Forelimb muscle (tissue), 1 donor: ENCODE measurements around the gene DCAF4. TPM values are rescaled to one million over a fixed set of nuclear protein-coding genes. Genes with fewer than 3 reads are reported as not detected.
"Not testable (repeated sequence)": the region's sequence is repeated elsewhere in the genome, so short reads cannot be mapped to it uniquely, and the experiment has no call there.

Source experiments
- DNase-seq: peaks from one replicate; pipeline ENCODE4 v3.0.0-alpha.2; 2013; ENCODE audit warnings: low read depth
- polyA plus RNA-seq: library from polyadenylated mRNA; unstranded; fragments of 120-200 nt; gene quantifications from one replicate; pipeline ENCODE4 v1.2.1, GENCODE V29; 2013; ENCODE audit not compliant: insufficient read length

The DCAF4 gene
- polyA plus RNA-seq, 1 donor, result 17.6 TPM

DNA sequence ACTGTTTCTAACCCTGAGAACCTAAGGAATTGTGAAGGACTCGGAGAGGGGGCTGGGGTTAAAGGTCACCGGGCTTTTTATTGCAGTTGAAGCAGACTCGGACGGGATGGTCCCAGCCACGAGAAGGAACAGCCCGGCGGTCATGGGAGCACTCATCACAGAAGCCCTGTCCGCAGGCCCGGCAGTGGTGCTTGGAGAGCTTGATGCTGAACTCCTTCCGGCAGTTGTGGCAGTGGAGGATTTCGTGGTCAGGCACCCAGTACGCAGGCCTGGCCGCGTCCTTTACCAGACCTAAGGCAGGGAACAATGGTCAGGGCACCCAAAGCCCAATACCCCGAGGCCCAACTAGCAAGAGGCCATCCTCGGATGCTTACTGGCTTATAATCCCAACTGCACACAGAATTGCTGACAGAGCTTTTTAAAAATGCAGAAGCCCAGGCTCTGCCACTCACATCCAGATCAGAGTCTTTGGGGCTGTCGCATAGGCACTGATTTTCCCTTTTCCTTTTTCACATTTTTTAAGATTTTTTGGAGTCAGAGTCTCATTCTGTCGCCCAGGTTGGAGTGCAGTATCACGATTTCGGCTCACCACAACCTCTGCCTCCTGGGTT, 44.7 kb downstream of the DCAF4 start:
- DNase-seq, result no peak

- DNase-seq, result no peak
Measured at GRCh38 chr14:72974661-72975060, 48.4 kb downstream of the DCAF4 start.

GRCh38 chr14:72975770-72976169, 49.5 kb downstream of the DCAF4 start:
- DNase-seq, result no peak

DNA sequence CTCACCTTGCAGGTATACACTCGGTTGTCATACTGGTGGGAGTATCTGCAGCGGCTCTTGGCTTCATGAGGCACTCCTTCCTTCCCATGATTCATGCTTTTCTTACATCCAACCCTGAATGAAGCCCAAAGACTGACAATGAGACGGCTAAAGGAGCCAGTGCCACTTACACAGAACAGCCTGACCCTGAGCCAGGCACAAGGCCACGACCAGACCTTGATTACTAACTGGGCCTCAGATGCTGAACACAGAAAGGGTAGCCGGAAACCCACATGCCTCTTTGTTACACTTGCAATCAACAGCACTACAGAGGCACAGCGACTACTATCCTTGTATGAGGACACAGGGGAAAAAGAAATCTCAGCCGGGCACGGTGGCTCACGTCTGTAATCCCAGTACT, 52.6 kb downstream of the DCAF4 start:
- no peak for DNase-seq

- DNase-seq, result no peak
Measured at GRCh38 chr14:72980863-72981262, 54.6 kb downstream of the DCAF4 start.

DNA sequence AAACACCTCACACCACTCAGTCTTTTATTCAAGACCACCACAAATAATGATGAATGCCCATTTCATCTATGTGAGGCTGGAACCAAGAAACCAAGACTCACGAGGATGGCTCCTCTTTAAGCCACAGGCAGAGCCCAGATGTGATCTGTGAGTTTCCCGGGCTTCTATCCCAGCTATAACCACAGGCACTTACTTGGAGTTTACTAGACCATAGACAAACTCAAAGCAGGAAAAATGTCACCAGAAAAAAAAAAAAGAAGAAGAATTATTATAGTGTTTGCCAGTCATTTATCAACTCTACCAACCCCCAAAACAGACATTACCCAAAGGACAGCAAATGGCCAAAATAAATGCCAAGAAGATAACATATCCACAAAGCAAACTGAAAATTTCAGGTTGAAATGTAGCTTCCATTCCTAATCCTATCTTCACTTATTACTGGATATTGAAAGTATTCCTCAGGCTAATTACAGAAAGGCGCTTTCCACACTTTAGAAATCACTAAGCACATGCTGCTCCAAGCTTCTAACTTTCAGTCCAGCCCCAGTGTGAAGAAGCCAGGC, 56.0 kb downstream of the DCAF4 start:
- no peak for DNase-seq

- DNase-seq, result no peak
Measured at GRCh38 chr14:72986214-72986613, 60.0 kb downstream of the DCAF4 start.

- DNase-seq, result no peak
Measured at GRCh38 chr14:72986857-72987256, 60.6 kb downstream of the DCAF4 start.

GRCh38 chr14:72990171-72990570, 63.9 kb downstream of the DCAF4 start:
- DNase-seq, result no peak

DNA sequence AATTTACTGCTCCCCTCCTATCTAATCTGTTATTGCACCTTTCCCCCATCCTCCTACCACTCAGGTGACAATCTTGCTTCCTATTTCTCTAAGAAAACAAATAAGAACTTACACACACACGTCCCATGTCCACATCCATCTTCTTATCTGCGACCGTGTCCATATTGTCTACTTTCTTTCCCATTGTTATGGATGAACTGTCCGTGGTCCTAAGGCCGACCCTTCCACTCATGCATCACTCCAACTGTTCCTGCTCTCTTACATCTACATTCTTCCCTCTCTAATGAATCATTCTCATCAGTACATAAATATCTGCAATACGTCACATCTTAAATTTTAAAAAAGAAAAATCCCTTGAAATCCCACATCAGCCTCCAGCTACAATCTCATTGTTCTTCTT, 70.7 kb downstream of the DCAF4 start:
- DNase-seq, result no peak

DNA sequence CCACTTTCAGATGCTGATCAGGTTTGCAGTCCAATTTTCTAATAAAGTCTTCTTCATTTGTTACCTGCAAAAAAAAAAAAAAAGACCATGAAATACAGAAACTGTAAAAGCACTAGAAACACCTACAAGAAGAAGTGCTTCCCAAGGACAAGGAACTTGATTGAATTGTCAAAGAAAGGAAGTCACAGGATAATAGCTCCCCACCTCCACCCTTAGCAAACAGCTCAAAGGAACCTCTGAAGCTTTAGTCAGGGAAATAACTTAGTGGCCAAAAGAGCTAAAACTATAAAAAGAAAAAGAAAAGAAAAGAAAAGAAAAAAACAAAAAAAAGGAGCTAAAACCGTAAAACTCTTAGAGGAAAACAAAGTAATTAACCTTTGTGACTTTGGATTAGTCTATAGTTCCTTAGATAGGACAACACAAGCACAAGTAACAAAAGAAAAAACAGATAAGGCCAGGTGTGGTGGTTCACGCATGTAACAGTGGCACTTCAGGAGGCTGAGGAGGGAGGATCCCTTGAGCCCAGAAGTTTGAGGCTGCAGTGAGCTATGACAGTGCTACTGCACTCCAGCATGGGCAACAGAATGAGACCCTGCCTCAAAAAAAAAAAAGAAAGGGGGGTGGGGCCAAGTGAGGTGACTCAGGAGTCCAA, 72.1 kb downstream of the DCAF4 start:
- DNase-seq, result no peak

DNA sequence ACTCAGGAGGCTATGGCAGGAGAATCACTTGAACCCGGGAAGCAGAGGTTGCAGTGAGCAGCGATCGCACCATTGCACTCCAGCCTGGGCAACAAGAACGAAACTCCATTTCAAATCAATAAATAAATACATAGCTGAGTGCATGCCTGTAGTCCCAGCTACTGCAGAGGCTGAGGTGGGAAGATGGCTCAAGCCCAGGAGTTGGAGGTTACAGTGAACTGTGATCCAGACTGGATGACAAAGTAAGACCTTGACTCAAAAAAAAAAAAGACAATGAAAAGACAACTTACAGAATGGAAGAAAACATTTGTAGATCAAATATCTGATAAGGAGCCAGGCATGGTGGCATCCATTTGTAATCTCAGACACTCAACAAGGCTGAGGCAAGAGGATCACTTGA, 73.1 kb downstream of the DCAF4 start:
- DNase-seq, result no peak

GRCh38 chr14:73000073-73000472, 73.8 kb downstream of the DCAF4 start:
- no peak for DNase-seq

DNA sequence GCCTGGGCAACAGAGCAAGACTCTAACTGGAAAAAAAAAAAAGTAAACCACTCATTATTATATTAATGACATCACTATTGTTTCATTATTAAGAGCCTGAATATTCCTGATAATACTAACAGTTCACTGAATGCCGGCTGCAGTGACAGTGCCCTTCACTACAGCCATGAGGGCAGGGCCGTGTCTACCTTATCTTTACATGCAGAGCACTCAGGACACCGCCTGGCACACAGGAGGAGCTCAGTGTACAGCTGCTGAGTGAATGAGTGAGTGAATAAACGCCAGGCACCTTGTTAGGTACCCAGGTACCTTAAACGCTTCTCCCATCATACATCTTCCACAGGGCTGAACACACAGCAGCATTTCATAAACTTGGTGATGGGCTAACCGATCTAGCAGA, 77.4 kb downstream of the DCAF4 start:
- DNase-seq, result no peak

- not testable (repeated sequence) for DNase-seq
Measured at GRCh38 chr14:73004641-73005040, 78.4 kb downstream of the DCAF4 start.

DNA sequence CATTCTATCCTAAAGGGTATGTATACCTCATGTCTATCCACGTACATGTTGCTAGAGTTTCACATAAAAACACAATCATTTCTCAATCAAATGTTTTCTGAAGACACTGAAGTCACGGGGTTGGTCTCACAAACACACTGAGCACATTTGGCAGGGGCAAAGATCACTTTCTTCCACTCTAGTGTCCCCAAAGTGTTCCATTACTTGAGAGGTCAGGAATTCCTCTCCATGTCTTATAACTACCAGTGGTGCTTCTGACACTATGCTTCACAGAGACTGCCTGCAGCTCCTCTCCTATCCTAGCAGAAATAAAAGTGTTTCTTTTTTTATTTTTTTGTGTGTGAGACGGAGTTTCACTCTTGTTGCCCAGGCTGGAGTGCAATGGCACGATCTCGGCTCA, 81.6 kb downstream of the DCAF4 start:
- no peak for DNase-seq

DNA sequence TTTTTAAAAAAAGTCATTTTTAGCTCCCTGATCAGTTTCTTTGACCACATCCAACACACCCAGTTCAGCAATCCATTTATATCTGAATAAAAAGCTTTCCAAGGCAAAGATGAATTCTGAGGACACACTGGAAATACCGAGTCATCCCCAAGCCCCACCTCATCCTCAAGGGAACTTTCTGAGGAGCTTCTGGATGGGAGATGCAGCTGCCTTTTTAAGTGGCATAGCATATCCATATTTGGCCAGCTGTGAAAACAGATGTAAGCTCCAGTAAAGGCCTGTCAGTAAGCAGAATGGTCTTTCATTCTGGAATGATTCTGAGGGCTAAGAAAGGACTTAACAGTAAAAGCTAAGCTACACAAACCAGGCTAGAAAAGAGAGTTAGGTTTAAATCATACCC, 82.2 kb downstream of the DCAF4 start:
- DNase-seq, result peak; percentile 16

Other genes starting within 250 kb of the DCAF4 start
- gene DPF3, start 32.4 kb upstream of the DCAF4 start, polyA plus RNA-seq, result 4.6 TPM
- 13.9 TPM for gene ZFYVE1, start 100.6 kb downstream of the DCAF4 start, polyA plus RNA-seq
- 80.1 TPM for gene RBM25, start 132.1 kb downstream of the DCAF4 start, polyA plus RNA-seq
- gene PSEN1, start 210.0 kb downstream of the DCAF4 start, polyA plus RNA-seq, result 29.6 TPM